Endometrium (tissue), 2 donors: ENCODE results near the gene ARPC2.

Experiments
- FAIRE-seq: peaks from 2 replicates; lab custom pipeline; 2012; peaks lifted over from hg19 to GRCh38; lab: Jason Lieb, UNC
- donor health status: control.
- donor health status: control.

Gene ARPC2

DNA sequence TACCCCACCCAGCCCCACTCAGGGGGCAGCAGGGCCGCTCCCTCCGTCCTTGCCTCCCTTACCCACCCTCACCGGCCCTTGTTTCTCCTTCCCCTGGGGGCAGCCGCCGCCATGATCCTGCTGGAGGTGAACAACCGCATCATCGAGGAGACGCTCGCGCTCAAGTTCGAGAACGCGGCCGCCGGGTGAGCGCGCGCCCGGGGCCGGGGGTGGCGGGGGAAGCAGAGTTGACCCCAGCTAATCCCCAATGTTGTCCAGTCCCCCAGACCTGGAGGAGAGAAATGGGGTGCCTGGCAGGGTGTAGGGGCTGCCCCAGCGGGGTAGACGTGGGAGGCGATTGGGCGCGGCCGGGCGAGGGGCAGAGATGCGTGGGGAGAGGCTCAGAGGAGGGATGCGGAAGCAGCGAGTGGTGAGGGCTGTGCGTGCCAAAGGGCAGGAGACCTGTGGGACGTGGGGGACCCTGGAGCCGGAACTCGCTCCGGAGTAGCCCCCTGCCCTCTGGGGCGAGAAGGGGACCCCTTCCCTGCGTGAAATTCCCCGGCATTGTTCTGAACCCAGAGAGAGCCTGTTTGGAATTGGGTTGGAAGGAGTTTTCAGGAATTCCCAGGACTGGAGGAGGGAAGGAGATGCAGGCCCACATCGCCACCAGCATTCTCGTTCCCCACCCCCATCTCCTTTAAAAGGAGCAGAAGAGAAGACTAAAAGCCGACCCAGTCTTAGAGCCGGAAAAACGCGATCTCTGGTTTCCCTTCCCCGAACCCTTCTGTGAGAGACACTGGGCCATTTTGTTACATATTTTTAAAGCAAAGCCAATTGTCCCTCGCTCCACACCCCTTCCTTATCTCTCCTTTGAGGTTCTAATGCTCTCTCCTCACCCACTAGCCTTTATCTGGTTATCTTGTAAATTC, 625 bp downstream of the ARPC2 start:
- FAIRE-seq = no peak

DNA sequence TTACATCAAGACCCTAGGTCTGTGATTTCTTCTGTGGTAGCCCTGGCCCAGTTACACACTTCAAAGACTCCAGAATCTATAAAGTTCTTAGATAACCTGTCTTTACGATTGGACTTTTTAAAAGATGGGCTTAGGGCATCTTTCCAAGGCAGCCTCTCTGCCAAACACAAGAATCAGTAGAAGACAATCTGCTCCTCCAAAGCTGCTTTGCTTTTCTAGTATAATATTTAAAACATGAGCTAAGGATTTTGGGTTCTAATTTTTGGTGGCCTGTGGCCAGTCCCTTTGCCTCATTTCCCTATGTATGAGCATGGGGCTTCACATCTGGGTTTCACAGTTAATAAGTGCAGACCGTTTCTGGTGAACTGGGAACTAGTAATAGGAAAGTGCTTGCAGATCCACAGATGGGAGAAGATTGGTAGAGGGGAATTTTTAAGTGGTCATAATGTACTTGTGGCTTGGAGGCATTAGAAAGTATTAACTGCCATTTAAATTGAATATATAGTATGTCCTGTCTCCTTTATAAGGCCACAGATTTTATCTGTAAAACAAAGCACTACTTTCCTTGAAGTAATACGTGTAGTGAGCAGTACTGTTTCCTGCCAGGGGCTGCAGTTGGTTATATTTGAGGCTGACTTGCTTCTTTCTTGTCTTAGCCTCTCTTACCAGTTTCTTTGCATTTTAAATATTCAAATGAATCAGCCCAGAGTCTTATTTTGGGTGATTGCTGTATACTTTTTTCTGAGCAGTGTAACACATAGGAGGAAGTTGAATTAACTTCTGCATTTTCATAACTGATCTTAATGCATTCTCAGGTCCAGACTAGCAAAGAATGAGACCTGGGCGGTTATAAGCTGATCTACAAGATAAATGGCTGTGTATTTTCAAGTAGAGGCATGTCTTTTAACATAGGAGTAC, 1.5 kb downstream of the ARPC2 start:
- FAIRE-seq = no peak

DNA sequence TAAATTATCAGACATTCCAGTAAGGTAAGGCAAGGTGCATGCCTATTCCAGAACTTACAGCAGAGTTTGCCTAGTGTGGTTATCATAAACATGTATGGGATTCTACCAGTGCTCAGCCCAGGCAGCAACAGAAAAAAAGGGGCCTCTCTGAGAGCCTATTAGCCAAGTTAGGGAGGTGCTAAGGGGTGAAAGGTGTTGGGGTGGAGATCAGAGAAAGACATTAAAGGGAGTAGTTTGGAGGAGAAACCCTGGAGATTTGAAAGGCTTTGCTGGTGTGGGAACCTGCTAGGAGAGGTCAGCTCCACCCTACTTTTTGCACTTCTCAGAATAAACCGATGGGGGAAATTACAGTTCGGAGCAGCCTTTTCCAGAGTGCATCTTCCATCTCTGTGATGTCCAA, 2.9 kb downstream of the ARPC2 start:
- FAIRE-seq = no peak

DNA sequence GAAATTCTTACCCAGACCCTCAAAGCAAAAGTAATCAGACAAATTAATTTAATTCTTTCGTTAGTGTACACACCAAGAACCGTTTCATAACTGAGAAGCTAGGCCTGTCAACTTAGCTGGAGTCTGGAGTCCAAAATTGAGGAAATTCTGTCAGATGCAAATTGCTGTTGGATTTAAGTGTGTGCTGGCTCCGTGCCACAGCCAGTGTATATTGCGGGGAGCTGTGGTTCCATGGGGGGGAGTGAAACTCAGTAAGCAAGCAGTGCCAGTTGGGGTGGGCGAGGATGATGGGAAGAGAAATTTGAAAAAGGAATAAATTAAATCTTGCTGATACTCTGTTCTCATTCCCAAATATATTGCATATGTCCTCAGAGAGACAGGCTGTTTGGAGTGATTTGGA, 4.0 kb downstream of the ARPC2 start:
- FAIRE-seq = no peak

DNA sequence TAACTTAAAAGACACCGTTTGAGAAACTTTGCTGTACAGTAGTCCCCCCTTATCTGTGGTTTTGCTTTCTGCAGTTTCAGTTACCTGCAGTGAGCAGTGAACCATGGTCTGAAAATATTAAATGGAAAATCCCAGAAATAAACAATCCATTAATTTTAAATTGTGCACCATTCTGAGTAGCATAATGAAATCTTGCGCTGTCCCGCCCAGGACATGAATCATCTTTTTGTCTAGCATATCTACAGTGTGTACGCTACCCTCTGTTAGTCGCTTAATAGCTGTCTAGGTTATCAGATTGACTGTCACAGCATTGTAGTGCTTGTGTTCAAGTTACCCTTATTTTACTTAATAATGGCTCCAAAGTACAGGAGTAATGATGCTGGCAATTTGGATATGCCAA, 6.1 kb downstream of the ARPC2 start:
- FAIRE-seq = no peak

DNA sequence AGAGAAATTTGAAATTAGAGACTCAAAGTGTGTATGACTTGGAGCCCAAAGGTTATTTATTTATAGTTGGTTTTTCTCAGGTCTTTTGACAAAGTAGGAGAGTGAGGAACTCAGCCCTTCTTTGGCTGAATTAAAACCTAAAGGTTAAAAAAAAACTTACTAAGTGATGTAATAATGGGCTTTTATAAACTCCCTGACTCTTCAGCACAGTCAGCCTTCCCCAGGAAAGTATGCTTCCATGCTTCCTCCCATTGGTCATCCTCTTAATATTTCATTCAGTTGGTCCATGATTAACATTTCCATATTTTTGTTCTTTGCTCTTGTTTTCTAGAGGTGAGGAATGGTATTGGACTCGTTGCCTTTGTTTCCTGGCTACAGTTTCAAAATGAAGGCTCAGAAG, 7.2 kb downstream of the ARPC2 start:
- no peak for FAIRE-seq

DNA sequence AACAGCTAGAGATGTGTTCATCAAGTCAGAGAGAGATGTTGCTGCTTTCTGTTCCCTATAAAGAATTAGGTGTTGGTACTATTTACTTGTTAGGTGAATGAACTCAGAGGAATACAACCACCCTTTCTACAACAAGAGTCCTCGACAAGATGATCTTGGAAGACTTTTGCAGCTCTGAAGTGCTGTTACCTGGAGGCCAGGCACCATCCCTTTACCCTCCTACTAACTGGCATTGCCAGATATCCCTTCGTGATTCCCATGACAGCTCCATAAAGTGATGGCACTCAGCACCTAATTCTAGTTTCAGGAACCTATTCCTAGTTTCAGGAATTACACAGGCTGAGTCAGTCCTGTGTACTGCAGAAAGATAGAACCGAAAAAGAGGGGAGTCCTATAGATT, 9.9 kb downstream of the ARPC2 start:
- FAIRE-seq = no peak

DNA sequence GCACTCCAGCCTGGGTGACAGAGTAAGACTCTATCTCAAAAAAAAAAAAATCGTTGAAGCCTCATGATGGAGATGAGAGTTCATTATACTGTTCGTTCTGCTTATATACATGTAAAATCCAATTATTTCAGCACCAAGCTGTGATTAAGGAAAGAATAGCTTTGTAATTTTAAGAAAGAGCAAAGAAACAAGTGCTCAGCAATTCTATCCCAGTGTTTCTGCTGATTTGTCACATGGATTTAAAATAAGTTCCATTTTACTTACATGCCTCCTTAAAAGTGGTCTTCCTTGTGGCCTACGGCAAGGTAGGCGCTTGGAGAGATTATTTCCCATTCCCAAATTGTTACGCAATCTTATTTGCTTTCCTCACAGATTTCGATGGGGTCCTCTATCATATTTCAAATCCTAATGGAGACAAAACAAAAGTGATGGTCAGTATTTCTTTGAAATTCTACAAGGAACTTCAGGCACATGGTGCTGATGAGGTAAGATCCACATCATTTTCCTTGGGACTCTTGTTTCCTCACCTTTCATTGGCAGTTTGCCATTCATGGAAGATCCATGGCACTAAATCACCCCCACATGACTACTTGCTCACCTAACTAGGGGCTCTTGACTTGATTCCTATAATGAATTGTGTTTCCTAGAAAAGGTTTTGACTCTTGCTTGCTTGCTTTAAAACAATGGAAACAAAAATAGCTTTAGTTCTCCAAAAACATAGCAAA, 11.5 kb downstream of the ARPC2 start:
- FAIRE-seq = no peak

DNA sequence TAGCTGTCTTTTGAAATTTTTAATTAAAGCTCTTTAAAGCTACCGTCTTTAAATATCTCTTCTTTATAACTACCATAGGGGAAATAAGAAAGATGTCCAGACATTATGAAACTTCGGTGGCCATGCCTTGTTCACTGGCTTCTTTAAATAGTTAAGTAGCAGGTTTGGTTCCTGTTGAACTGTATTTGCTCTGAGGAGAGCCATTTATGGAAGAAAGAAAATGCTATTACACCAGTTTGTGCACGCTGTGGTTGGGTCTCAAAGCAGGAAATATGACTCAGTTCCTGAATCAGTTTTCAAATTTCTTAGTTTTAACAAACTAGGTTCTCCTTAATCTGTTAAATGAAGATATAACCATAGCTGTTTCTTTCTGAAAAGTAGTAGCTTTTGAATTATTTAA, 12.2 kb downstream of the ARPC2 start:
- no peak for FAIRE-seq

DNA sequence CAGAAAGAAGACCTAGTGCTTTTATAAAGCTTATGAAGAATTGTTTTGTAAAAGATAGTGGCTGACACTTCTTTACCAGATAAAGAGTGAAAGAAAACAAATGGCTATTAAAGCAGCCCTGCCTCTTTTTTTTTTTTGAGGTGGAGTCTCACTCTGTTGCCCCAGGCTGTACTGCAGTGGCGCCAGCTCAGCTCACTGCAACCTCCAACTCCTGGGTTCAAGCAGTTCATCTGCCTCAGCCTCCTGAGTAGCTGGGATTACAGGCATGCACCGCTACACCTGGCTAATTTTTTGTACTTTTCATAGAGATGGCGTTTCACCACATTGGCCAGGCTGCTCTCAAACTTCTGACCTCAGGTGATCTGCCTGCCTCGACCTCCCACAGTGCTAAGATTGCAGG, 12.9 kb downstream of the ARPC2 start:
- no peak for FAIRE-seq

DNA sequence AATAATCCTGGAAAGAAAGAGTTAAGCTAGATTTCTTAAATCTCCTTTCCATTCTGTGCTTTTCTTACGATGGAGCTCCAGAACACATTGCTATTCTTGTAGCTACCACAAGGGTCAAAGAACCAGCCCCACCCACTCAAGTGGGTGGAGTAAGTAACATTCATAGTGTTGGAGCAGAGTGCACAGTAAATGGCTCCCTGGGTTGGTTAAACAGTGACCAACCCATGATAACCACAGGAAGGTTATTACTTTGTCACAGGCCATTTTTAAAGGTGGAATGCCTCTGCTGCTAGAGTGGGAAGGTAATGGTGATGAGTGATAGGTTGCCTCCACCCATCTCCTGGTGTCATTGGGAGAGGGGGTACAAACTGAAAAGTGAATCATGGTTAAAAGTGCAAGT, 13.9 kb downstream of the ARPC2 start:
- no peak for FAIRE-seq

DNA sequence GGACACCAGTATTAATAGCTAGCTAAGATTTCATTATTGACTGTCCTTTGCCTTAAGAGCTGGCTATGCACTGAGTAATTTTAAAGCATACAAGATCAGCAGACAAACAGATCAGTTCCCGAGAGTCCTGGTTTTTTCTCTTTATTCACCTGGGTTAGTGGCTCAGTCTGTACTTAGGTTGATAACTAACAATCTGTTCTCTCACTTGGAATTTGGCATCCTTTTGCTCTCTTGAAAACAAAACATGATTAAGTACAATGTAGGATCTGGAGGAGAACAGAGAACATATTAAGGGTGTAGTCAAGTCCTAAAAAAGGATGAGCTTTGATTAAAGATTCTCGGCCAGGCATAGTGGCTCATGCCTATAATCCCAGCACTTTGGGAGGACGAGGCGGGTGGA, 16.6 kb downstream of the ARPC2 start:
- no peak for FAIRE-seq

DNA sequence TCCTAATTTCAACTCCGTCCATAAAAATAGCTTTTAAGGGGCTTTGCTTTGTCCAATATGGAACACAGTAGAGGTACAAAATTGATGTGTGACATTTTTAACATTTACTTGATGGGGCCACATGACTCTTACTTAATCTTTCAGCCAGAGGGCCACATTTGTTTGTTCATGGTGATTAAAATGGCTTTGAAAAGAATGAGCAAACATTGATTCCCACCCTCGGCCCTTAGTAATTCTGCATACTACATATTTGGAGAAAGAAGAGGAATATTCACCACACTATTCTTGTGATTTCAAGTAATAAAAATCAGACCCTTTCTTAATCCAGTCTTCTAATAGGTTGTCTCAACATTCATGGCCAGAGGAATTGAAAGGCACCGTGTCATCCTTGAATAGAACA, 17.5 kb downstream of the ARPC2 start:
- no peak for FAIRE-seq

DNA sequence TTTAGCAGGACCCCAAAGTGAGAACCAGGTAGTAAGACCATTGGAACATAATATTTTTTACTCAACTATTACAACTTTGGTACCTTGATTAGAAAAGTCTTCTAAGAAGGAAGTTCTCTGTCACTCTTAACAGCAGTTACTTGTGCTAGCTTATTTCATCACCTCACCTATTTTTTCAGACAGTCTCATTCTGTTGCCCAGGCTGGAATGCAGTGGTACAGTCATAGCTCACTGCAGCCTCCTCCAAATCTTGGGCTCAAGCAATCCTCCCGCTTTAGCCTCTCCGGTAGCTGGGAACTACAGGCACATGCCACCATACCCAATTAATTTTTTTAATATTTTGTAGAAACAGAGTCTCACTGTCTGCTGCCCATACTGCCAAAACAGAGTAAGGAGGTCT, 18.0 kb downstream of the ARPC2 start:
- FAIRE-seq = no peak

DNA sequence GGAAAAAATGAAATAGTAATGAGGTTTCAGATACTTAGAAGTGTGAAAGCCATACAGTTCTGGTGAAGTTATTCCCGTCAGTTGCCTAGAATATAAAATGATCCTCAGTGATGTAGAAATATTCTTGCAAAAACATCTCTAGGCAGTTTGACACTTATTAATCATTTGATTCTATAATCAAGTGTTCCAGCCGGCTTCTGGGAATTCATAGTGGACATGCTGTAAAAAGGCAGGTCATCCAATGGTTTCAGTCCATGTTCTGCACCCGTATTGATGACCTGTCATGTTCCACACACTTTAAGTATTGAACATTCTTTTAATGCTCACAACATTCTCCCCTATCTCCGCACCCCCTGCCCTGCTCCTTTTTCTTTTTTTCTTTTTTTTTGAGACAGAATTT, 19.8 kb downstream of the ARPC2 start:
- FAIRE-seq = no peak

DNA sequence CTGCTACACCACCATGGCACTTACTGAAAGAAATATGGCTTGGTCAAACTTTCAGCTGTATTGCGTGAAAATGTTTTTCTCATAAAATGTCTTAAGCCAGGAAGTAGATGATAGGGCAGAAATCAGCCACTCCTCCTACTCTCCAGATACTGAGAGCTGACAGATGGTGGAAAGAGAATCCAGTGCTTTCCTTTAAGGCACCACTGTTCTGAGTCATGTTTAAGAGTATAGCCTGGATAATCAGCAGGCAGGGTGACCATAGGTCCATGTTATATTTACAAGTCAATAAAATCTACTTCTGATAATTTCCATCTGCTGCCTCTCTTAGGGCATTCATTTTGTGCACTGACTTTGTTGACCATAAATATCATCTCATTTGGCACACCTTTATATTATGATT, 21.9 kb downstream of the ARPC2 start:
- no peak for FAIRE-seq

DNA sequence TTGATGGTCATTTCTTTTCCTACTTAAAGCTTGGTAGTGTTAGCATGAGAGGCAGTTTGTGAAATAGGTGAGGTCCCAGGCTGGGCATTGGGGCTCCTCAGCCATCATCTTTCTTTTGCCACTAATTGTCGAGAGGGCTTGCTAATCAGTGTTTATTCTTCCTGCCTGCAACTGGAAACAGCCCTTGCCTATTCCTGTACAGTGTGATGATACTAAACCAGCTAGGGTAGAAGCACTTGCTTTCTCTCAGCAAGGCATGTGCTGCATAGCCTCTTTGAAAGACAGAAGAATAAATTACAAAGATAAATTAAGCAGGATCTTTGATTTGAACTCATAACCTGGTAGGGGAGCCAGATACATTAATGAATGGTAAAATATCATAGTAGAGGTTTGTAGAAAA, 27.2 kb downstream of the ARPC2 start:
- FAIRE-seq = no peak

DNA sequence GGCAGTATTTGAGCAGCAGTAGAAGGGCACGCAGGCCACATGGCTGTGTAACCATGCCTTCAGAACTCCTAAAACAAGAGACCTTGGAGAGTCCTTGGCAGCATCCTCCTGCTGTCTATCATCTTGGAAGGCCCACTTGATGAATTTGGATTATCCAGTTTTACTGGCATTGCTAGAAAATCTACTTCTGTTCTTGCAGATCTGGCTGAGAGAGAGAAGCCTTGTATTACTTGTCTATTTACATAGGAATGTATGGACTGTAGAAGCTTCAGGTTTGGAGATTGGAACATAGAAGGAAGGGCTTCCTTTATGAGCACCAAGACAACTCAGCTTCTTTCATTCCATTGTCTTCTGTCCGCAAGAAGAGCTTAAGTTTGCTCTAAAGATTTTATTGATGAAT, 27.7 kb downstream of the ARPC2 start:
- FAIRE-seq = no peak

DNA sequence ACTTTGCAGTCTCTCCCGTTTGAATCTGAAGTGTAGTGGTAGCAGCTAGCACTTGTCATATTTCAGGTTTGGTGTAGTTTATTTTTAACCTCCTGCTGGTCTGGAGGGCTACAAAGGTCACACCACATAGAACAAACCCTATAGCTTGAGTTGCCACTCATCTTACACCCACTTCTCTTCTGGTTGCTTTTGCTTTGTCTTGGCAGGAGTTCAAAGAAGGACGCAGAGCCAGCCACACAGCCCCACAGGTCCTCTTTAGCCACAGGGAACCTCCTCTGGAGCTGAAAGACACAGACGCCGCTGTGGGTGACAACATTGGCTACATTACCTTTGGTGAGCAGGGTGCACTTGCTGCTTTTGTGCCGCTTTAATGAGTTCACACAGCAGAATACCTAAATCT, 28.2 kb downstream of the ARPC2 start:
- no peak for FAIRE-seq

DNA sequence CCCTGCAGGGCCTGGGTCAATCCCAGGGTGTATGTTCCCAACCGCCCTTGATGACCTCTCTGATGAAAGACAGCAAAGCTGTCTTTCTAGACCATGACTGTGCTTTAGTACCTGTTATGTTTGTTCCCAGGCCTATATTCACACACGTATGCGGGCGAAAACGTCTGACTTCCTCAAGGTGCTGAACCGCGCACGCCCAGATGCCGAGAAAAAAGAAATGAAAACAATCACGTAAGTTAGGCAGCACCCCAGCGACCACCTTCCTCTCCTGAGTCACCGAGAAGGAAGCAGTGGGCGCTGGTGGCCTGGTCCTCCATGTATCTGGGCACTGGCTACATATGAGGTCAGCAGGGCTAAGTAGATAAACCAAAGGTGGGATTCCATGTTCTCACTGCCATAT, 32.7 kb downstream of the ARPC2 start:
- FAIRE-seq = no peak

DNA sequence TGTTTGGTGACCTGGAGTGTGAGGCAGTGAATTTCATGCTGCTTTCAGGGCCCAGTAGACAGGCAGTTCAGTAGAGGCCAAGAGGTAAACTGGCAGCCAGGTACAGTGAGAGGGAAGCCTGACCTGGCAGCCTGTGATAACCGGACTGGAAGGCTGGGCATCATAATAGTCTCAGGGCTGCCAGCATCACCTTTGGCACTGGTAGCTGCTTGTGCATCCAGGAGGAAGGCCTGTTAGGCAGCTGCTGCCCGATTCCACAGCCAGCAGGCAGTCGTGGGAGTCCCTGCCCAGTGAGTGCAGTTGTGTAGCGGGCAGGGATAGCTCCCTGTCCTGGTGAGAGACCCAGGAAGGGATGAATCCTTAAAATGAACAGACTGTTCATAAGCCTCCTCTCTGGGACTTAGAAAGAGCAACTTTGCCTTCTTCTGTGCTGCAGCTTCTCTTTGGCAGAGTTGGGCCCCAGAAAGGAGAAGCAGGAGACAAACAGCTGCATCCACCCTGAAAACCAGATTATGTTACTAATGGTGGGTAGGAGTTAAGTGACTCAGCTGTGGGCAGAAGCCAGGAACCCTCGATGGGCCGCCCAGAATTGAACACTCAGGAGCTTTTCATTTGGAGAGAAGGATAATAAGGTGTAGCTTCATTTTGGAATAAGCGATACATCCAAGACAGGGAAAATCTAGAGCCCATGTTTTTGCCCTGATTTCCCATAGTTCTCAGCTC, 35.7 kb downstream of the ARPC2 start:
- FAIRE-seq = no peak

DNA sequence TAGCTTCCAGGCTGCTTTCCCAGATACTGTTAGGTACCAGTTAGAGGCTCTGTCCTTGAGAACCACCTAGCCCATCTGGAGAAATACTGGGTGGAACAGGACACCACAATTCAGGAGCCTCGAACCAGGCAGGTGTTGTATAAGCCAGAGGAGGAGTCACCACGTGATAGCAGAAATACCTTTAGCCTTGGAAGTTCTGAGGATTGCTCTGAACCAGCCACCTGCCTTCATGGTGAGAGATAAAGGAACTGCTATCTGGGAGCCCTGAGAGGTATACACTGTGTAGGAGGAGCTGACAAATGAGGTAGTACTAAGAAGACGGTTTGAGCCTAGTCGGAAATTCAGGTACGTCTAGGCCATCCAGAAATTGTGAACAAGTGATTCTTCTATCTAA, 36.2 kb downstream of the ARPC2 start:
- FAIRE-seq = no peak
